ENCODE measurements around the gene CELF4. TPM values are rescaled to one million over a fixed set of nuclear protein-coding genes. Genes with fewer than 3 reads are reported as not detected.
A peak's percentile ranks its signal among the peaks of the same experiment; 100 is the strongest.

The CELF4 gene
- total RNA-seq, 6 donors from 2014 or later: 0.15 to 1.4 (median 0.81) TPM; not detected in 1

DNA sequence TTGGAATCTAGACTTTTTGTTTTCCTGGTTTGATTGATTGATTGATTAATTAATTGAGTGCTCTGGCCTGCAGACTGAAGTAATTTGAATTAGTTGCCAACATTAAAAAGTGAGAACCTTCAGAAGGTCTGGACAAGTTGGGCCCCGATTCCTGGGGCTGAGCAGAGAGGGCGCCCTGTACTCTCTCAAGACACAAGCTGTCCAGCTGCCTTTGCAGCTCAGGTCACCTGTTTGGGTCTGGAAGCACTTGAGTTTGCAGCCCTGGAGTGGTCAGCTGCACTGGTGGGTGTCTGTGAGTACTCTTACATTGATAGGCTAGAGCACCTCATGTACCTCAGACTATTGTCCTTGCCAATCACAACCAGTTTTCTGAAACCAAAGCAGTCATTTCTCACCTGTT lies 22.7 kb upstream of the CELF4 start:
- Histone ChIP-seq H3K4me1 (no peaks in the 10 kb centered on the region), H3K27ac (no peak overlapping the region), H3K9me3 (peaks cover 0 to 7% (median 2%) of the 10 kb centered on the region in 4 donors), H3K36me3 (no peaks in the 10 kb centered on the region), H3K27me3 (no peaks in the 10 kb centered on the region), H3K4me3 (no peak overlapping the region)
- DNase-seq: no peak
- ATAC-seq (ENCODE audit: low FRiP score in 2 of 2): peak in 1 of 2 donors; percentile 54
- 87 to 88% methylated on average over 2 of the region's 2 CpGs for WGBS, 2 donors
- TF ChIP-seq, protein P1, sequence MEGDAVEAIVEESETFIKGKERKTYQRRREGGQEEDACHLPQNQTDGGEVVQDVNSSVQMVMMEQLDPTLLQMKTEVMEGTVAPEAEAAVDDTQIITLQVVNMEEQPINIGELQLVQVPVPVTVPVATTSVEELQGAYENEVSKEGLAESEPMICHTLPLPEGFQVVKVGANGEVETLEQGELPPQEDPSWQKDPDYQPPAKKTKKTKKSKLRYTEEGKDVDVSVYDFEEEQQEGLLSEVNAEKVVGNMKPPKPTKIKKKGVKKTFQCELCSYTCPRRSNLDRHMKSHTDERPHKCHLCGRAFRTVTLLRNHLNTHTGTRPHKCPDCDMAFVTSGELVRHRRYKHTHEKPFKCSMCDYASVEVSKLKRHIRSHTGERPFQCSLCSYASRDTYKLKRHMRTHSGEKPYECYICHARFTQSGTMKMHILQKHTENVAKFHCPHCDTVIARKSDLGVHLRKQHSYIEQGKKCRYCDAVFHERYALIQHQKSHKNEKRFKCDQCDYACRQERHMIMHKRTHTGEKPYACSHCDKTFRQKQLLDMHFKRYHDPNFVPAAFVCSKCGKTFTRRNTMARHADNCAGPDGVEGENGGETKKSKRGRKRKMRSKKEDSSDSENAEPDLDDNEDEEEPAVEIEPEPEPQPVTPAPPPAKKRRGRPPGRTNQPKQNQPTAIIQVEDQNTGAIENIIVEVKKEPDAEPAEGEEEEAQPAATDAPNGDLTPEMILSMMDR (IDR thresholded peaks at IDR 0.05): no peak
- no peak for TF ChIP-seq POLR2AphosphoS5 (IDR thresholded peaks at IDR 0.05)
- no peak for TF ChIP-seq EP300 (IDR thresholded peaks at IDR 0.05)
- TF ChIP-seq POLR2A (IDR thresholded peaks at IDR 0.05): no peak

DNA sequence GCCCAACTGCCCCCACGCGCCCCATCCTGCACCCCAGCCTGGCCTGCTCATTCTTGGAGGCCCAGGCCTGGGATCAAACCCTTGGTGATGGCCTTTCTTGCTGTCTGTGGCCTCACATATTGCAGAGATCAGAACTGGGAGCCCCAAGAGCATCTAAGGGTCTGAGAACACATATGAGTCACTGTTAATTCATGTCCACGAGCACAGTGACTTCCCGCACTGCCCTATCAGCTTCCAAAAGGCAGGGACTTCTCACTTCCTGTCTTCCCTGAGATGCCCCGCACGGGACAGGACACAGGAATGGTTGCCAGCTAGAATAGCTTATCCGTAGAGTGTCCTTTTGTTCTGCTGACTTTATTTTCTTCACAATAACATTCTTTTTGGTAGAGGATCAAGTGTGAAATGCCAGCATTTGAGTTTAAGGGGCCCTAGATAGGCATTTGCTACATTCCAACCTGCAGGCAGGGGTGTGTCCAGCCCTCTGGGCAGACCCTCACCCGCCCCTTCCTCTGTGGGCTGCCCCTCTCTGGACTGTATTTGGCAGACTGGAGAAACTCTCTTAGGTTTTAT lies 21.1 kb upstream of the CELF4 start:
- no peaks in the 10 kb centered on the region for H3K27me3 ChIP-seq
- no peak overlapping the region for H3K4me3 ChIP-seq
- ATAC-seq (ENCODE audit: low FRiP score in 2 of 2) (no peak), DNase-seq (no peak)
- no peaks in the 10 kb centered on the region for H3K36me3 ChIP-seq
- WGBS, 2 donors: 69 to 73% methylated on average over 8 of the region's 8 CpGs
- peaks cover 0 to 7% (median 2%) of the 10 kb centered on the region in 4 donors for H3K9me3 ChIP-seq
- no peaks in the 10 kb centered on the region for H3K4me1 ChIP-seq
- H3K27ac ChIP-seq: no peak overlapping the region
- no peak for TF ChIP-seq EP300 (IDR thresholded peaks at IDR 0.05)
- no peak for TF ChIP-seq POLR2AphosphoS5 (IDR thresholded peaks at IDR 0.05)
- TF ChIP-seq, protein P1 (IDR thresholded peaks at IDR 0.05): no peak
- no peak for TF ChIP-seq POLR2A (IDR thresholded peaks at IDR 0.05)

DNA sequence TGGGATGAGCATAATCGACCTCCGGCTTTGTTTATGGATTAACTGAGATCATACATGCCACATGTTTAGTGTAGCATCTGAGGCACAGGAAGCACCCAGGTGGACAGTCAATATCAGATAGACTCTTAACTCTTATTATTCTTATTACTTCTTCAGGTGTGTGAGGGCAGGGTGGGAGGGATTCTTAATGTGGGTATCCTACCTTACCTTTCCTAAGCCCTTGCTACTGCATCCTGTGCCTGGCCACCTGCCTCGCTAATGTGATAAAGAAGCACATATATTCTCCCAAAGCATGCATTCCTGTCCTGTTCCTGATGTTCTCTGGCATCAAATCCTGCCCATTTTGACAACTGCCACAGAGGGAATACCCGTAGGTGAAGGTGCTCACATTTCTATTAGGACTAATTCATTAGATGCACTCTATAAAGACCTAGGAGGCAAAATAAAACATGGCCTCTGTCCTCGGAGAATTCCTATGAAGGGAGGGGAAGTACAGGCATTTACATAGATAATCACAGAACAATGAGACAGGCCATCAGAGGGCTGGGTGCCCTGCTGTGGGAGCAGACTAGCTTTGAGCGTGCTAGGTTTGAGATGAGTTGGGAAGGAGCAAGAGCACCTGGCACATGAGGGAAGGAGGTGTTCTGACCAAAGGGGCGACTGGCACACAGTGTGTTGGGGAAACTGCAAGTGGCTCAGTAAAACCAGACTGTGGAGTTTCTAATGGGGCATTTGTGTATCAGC lies 19.5 kb upstream of the CELF4 start:
- H3K27ac ChIP-seq: no peak overlapping the region
- peaks cover 0 to 2% (median 0%) of the 10 kb centered on the region in 4 donors for H3K9me3 ChIP-seq
- no peaks in the 10 kb centered on the region for H3K36me3 ChIP-seq
- WGBS, 2 donors: 73 to 79% methylated on average over 7 of the region's 7 CpGs
- no peak for ATAC-seq (ENCODE audit: low FRiP score in 2 of 2)
- DNase-seq: no peak
- no peaks in the 10 kb centered on the region for H3K4me1 ChIP-seq
- no peaks in the 10 kb centered on the region for H3K27me3 ChIP-seq
- TF ChIP-seq, protein P1 (IDR thresholded peaks at IDR 0.05): no peak
- TF ChIP-seq POLR2AphosphoS5 (IDR thresholded peaks at IDR 0.05): no peak
- TF ChIP-seq POLR2A (IDR thresholded peaks at IDR 0.05): no peak
- TF ChIP-seq EP300 (IDR thresholded peaks at IDR 0.05): no peak
- no peak overlapping the region for H3K4me3 ChIP-seq

DNA sequence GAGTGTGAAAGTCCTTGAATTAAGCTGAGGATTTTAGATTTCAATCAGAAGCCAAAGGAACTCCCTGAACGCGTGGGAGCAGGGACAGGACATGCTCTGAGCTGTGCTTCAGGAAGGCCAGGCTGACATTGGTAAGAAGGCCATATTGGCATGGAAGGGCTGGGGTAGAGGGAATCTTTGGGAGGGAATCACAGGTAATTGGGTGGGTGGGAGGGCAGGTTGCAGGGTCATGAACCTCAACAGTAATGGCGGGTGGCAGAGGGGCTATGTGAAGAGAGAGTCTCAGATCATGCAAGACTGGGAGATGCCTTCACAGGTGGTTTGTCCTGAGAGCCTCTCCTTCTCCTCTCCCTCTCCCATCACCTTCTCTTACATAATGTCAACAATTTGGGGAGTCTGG lies 18.6 kb upstream of the CELF4 start:
- Histone ChIP-seq H3K4me1 (peaks cover 0 to under 1% (median 0%) of the 10 kb centered on the region in 4 donors), H3K36me3 (no peaks in the 10 kb centered on the region), H3K27me3 (no peaks in the 10 kb centered on the region), H3K27ac (no peak overlapping the region), H3K4me3 (no peak overlapping the region), H3K9me3 (no peaks in the 10 kb centered on the region)
- ATAC-seq (ENCODE audit: low FRiP score in 2 of 2) (no peak), DNase-seq (no peak)
- no peak for TF ChIP-seq POLR2AphosphoS5 (IDR thresholded peaks at IDR 0.05)
- TF ChIP-seq, protein P1 (IDR thresholded peaks at IDR 0.05): no peak
- no peak for TF ChIP-seq POLR2A (IDR thresholded peaks at IDR 0.05)
- no peak for TF ChIP-seq EP300 (IDR thresholded peaks at IDR 0.05)
- WGBS, 2 donors: 77 to 96% methylated on average over 2 to 3 of the region's 3 CpGs

Data from upper lobe of left lung (tissue), 6 donors.